Stimulated activated CD4-positive, alpha-beta T cell treated with anti-CD3 and anti-CD28 coated beads, Interleukin-15, amount 100 ng/mL, for 48 hours (primary cell): ENCODE results near the gene GAK.
"Not testable (repeated sequence)": the region's sequence is repeated elsewhere in the genome, so short reads cannot be mapped to it uniquely, and the experiment has no call there.

ENCODE experiments used
- DNase-seq, 2 donors: peaks; one replicate each; pipeline ENCODE4 v3.0.0-alpha.2; 2020; ENCODE audit warnings: low read depth in 2 of 2

Gene GAK

GRCh38 chr4:952881-953573, 20.9 kb upstream of the GAK start:
- no peak for DNase-seq

GRCh38 chr4:951594-952468, 19.7 kb upstream of the GAK start:
- no peak for DNase-seq

DNA sequence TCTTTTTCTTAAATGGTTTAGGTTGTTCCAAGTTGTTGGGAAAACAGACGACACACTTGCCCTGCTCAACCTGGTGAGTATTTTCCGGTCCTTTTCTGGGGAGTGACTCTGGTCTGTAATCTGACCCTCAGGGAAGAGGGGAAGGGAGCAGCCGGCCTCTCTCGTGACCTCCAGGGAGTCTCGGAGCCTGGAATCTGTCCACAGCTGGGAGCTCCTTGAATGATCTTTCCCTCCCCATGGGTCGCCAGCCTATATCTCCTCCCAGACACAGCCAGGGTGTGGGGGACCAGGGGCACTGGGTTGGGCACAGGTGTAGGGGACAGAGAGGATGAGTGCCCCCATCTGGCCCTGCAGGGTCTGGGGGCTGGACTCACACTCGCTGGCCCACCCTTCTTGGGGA, 19.1 kb upstream of the GAK start:
- no peak for DNase-seq

- no peak for DNase-seq
These were observed 18.3 kb upstream of the GAK start for GRCh38 chr4:950136-951020.

DNA sequence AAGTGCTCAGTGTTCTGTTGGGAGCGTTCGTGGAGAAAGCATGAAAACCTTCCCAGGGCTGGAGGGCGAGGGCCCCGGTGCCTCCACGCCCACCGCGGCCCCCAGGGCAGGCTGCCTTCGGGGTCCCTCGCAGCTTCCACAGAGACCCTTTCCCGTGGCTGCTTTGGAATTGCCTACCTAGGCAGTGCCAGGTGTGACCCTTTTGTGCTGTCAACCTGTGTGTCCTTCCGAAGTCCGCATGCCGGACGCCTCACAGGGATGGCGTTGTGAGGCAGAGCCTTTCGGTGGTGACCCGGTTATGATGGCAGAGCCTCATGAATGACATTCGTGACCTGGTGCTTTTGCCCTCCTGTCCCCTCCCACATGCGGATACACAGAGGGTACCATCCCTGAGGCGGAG, 17.5 kb upstream of the GAK start:
- DNase-seq: no peak

DNA sequence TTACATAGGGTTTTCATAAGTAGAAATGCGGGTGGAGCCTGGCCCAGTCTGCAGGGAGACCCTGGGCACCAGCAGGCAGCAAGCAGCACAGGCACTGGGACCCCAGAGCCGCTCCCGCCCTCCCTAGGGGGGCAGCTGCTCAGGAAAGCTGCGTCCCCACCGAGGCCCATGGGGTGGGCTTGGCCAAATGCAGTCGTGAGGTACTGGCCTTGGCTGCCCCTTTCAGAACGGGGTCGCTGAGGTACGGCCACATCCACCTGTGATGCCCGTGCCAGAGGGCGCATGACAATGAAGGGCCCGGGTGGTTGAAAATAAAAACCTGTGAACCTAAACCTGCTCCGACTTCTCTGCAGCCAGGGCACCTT, 16.8 kb upstream of the GAK start:
- DNase-seq: no peak

DNA sequence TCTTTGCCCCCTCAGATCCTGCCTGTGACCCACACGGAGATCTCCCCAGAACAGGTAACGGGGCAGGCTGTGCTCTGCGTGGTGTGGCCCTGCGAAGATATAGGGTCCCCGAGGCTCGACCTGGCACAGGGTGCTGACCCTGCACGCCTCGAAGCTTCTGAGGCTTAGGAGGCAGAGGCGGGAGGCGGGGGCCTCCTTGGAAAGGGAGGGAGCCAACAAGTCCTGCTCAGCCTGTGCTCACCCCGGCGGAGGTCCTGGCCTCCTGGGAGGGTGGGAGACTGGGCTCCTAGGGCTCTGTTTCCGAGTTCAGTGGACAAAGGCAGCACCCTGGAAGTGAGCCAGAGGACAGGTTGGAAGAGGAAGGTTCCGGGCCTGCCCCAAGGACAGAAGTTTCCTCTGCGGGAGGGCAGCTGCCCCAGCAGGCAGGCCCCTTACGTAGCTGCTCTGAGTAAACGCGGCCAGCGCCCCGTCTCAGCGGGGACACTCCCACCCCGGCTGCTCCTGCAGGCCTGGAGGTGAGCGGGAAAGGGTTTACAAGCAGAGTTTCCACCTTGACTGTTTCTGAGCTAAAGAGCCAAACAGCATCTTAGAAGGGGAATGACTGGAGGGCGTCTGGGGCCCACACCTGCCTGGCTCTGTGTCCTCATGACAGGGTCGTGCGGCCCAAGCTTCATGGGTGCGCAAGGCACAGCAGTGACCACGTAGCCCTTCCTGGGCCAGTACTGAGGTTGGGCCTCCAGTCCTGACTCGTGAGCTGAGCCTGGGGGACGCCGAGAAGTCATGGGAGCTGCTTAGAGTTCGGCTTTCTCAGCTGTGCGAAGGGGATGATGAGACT, 16.2 kb upstream of the GAK start:
- no peak for DNase-seq

DNA sequence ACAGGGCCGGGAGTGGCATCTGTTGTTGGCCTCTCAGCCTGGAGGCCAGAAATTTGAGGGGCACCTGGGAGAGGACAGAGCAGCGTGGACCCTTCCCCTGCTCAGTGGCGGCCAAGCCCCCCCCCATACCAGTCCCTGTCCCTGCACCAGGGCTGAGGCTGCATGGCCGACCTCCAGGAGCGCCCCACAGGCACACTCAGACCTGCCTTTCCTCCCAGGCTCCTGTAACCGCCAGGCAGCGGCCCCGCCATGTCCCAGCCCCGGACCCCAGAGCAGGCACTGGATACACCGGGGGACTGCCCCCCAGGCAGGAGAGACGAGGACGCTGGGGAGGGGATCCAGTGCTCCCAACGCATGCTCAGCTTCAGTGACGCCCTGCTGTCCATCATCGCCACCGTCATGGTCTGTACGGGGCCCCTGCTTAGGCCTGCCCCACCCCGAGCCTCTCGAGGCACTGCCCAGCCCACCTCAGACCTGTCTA, 15.4 kb upstream of the GAK start:
- no peak for DNase-seq

DNA sequence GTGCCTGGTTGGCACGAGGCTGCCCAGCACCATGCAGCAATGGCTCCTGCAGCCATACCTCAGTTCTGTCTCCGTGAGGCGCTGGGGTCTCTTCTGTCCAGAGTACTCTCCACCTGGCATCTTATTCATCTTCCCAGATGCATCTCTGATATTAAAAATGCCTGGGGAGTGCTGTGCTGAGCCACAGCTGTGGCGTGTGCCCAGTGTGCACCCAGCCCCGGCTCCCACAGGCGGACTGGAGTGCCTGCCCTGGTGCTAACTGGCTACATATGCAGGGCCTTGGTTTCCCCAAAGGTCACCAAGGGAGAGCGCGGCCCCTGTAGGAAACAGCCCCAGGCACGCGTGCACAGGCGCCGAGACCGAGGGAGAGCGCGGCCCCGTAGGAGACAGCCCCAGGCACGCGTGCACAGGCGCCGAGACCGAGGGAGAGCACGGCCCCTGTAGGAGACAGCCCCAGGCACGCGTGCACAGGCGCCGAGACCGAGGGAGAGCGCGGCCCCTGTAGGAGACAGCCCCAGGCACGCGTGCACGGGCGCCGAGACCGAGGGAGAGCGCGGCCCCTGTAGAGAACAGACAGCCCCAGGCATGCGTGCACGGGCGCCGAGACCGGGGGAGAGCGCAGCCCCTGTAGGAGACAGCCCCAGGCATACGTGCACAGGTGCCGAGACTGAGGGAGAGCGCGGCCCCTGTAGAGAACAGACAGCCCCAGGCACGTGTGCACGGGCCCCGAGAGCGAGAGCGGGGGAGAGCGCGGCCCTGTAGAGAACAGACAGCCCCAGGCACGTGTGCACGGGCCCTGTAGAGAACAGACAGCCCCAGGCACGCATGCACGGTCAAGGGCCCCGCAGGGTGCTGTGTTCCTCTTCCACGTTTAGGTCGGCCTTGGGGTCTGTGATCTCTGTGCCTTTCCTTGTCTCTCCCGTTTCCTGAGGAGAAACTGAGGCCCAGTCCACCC, 14.7 kb upstream of the GAK start:
- DNase-seq: no peak

DNA sequence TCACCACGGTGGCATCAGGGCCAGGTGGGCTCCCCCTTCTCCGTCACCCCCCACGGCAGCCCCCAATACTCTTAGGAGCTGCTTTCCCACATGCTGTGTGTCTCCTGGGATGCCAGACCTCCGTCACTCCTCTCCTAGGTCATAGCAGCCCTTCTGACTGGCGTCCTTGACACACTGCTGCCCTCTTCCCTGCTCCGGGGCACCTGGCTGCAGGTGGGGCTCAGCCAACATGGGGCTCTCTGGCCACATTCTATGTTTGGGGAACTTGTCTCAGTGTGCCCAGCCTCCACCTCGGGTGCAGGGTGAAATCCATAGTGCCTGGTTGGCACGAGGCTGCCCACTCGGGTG, 14.0 kb upstream of the GAK start:
- no peak for DNase-seq

DNA sequence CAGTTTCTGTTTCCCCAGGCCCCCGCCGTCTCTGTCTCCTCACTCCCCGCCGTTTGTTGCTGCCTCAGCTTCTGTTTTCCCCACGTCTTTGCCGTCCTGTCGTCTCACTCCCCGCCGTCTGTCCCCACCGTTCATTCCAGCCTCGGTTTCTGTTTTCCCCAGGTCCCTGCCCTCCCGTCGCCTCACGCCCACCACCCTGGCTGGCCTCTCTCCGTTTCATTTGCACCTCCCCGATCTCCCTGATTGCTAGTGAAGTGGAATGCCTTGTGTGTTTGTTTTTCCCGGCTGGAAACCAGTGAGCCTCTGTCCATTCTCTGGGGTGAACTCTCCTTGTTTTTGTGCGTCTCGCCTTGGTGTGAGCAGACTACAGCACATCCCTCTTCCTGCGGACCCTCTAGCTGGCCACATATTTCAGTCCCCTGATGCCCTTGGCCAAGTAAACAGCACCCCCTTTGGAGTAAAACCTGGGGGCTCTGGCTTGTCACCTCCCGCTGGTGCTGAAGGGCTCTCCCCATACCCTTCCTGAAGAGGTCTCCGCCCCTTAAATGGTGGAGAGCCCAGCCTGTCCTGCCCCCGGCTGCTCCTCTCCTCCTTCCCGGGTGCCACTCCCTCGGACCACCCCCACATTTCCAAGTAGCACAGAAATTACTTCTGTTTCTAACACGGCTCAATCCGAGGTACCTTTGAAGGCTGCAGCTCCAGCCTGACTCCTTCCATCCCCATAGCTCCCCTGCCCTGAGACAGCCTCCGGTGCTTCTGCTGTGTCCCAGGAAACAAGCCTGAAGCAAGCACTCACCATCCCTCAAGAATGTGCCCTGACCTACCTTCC, 13.4 kb upstream of the GAK start:
- no peak for DNase-seq

GRCh38 chr4:939508-939907, 7.4 kb upstream of the GAK start:
- not testable (repeated sequence) for DNase-seq

- no peak for DNase-seq
These were observed 576 bp upstream of the GAK start for GRCh38 chr4:932713-933070.

DNA sequence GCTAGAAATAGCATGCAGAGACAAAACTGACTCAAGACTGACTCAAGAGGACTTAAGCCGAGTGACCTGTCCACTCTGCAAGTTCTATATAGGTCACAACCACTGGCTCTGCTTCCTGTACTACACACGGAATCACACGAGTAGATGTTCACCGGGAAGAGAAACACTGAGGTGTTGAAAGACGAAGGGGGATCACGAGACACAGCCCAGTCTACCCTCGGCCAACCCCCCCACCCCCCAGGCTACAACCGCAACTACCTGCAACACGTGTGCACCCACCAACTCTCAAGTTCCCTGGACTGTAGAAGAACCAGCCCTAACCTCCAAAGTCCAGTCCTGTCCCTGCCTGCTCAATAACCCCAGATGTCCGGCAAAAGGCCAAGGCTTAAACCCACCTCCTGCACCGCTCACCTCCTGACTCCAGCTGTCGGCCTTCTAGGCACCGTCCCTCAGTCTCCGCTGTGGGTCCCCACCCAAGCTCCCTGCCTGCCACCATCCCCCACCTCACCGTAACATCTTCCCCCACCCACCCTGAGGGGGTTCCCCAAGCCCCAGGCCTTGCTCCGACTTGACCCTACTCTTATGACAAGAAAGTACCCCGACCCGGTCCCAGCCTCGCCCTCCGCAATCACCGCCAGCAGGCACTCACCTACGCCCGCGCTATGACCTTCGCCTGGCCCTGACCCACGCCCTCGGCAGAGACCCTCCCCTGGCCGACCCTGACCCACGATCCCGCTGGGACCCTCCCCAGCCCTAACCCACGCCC, 739 bp downstream of the GAK start:
- DNase-seq: no peak

- no peak for DNase-seq
These were observed 1.3 kb downstream of the GAK start for GRCh38 chr4:930827-931193.

- no peak for DNase-seq
These were observed 2.0 kb downstream of the GAK start for GRCh38 chr4:930028-930551.

DNA sequence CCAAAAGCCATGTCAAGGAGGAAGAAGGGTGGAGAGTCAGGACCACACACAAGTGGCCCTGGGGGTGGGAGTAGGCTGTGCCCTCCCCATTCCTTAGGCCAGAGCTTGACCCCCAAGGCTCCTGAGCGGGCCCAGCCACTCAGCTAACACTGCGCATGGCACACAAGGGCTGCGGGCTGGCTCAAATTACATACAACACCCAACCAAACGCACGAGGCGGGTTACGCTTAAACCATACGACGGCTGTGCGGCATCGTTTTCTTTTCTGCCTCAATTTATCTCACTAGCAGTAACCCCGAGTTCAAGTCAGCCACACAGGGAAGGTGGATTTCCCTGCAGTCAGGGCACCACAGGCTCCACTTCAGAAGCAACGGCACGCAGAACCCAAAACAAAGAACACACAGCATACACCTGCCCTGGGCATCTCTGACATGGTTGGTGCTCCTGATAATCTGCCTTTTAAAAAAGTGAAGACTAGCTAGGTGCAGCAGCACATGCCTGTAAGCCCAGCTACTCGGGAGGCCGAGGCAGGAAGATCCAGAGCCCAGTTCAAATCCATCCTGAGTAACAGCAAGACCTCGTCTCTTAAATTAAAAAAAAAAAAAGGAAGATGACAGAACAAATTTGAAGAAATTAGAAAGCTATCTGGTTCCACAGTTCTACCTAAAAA, 2.9 kb downstream of the GAK start:
- no peak for DNase-seq

- not testable (repeated sequence) for DNase-seq
These were observed 4.5 kb downstream of the GAK start for GRCh38 chr4:927566-927965.
